Measurements from ENCODE around the gene THSD4. TPM values are rescaled to one million over a fixed set of nuclear protein-coding genes. Genes with fewer than 3 reads are reported as not detected.

The THSD4 gene
- total and polyA plus RNA-seq, 2 of the 8 experiments (the other 6 are each of a cell fraction or from before 2014, with no cell fraction given): 2.5 to 6.2 TPM

GRCh38 chr15:71739355-71739754, 624.1 kb downstream of the THSD4 start (continued):
- TF ChIP-seq CHD7 (IDR thresholded peaks at IDR 0.05; ENCODE audit: insufficient replicate concordance, low read length) (no peak), BCL11A (IDR thresholded peaks at IDR 0.05; ENCODE audit: low read depth in 2 of 2, low read length in 2 of 2) (no peak), RBBP5 (IDR thresholded peaks at IDR 0.05; ENCODE audit: borderline replicate concordance, low read depth, low read length) (no peak), KDM5A (IDR thresholded peaks at IDR 0.05; ENCODE audit: low read length) (no peak), MAFK (IDR thresholded peaks at IDR 0.05; ENCODE audit: low read depth, low read length) (no peak), YY1 (IDR thresholded peaks at IDR 0.05; ENCODE audit: low read depth, low read length) (no peak), FOSL1 (IDR thresholded peaks at IDR 0.05; ENCODE audit: insufficient read depth, low read depth, low read length) (no peak), SRF (IDR thresholded peaks at IDR 0.05; ENCODE audit: low read depth, low read length) (no peak), MAX (IDR thresholded peaks at IDR 0.05) (no peak)

Data from H1 (cell line).